Measurements from ENCODE around the gene MPZL3. TPM values are rescaled to one million over a fixed set of nuclear protein-coding genes. Genes with fewer than 3 reads are reported as not detected.

Gene MPZL3, protein sequence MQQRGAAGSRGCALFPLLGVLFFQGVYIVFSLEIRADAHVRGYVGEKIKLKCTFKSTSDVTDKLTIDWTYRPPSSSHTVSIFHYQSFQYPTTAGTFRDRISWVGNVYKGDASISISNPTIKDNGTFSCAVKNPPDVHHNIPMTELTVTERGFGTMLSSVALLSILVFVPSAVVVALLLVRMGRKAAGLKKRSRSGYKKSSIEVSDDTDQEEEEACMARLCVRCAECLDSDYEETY
- 3.6 and 5.4 TPM in 2 replicates for polyA plus RNA-seq
- polyA minus RNA-seq, result 5.8 and 6.8 TPM in 2 replicates

DNA sequence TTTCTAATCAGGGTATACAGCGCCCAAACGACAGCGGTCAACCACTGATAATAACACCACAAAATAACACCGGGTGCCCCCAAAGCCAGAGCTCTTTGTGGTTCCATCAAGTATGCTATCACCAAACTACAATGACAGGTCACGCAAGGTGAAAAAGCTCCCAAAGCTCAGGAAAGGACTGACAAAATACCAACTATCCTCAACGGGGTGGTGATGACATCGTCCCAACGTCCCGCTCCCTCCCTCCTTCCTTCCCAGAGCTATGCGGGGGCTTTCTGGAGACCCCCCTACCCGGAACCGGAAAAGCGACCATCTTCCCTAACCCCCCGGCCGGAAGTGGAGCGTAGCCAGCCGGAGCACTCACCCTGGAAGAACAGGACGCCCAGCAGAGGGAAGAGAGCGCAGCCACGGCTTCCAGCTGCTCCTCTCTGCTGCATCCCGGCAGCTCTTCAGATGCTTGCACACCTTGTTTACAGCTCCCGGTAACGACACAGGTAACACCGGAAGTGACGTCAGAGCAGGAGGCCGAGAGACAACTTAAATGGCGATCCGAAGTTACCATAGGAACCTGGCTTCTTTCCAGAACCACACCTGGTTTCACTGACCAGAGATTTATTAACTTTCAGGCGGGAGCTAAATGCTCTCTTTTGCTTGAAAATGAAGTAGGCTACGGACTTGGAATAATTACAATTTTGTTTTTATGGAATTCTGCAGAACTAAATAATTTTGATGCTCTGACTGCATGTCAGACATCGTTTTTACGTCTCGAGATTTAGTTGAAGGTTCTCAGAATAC lies at the start of gene MPZL3:
Gene MPZL3, minus strand, starts transcription at position 508 of the 795 bp plus-strand sequence. Its CDS starts 71 bp downstream, at position 437.
- Histone ChIP-seq H3K36me3 (ENCODE audit: insufficient read depth, low read length) (no peaks in the 10 kb centered on the region), H4K20me1 (ENCODE audit: insufficient read depth) (no peaks in the 10 kb centered on the region), H3K9ac (ENCODE audit: low read length) (peak within 1 kb of the TSS; percentile 80), H3K4me3 (ENCODE audit: low read length) (peak within 1 kb of the TSS; percentile 69), H3K79me2 (replicated peaks; ENCODE audit: insufficient read depth, low read length) (no peaks in the 10 kb centered on the region), H2AFZ (ENCODE audit: low read depth, low read length) (peak within 1 kb of the TSS; percentile 47), H3F3A (ENCODE audit: insufficient read depth, low read length, poor library complexity, severe bottlenecking) (no peaks in the 10 kb centered on the region), H3K27me3 (ENCODE audit: insufficient read depth, low read depth, low read length) (no peaks in the 10 kb centered on the region), H3K4me2 (ENCODE audit: low read length) (peak within 1 kb of the TSS; percentile 66), H3K9me3 (ENCODE audit: low read length) (no peaks in the 10 kb centered on the region), H3K9me2 (ENCODE audit: insufficient read depth, low read length) (no peaks in the 10 kb centered on the region), H3K27ac (ENCODE audit: low read length) (peak within 1 kb of the TSS; percentile 92)
- TF ChIP-seq RAD21 (conservative IDR thresholded peaks at IDR 0.05), result no peak
- TF ChIP-seq MXI1 (conservative IDR thresholded peaks at IDR 0.05; ENCODE audit: poor library complexity, severe bottlenecking), result no peak
- TF ChIP-seq EZH2 (IDR thresholded peaks at IDR 0.05; ENCODE audit: borderline replicate concordance, insufficient read depth, low read length, poor library complexity, severe bottlenecking), result no peak
- TF ChIP-seq, protein P1, sequence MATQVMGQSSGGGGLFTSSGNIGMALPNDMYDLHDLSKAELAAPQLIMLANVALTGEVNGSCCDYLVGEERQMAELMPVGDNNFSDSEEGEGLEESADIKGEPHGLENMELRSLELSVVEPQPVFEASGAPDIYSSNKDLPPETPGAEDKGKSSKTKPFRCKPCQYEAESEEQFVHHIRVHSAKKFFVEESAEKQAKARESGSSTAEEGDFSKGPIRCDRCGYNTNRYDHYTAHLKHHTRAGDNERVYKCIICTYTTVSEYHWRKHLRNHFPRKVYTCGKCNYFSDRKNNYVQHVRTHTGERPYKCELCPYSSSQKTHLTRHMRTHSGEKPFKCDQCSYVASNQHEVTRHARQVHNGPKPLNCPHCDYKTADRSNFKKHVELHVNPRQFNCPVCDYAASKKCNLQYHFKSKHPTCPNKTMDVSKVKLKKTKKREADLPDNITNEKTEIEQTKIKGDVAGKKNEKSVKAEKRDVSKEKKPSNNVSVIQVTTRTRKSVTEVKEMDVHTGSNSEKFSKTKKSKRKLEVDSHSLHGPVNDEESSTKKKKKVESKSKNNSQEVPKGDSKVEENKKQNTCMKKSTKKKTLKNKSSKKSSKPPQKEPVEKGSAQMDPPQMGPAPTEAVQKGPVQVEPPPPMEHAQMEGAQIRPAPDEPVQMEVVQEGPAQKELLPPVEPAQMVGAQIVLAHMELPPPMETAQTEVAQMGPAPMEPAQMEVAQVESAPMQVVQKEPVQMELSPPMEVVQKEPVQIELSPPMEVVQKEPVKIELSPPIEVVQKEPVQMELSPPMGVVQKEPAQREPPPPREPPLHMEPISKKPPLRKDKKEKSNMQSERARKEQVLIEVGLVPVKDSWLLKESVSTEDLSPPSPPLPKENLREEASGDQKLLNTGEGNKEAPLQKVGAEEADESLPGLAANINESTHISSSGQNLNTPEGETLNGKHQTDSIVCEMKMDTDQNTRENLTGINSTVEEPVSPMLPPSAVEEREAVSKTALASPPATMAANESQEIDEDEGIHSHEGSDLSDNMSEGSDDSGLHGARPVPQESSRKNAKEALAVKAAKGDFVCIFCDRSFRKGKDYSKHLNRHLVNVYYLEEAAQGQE (IDR thresholded peaks at IDR 0.05; ENCODE audit: borderline replicate concordance), result peak; percentile 38
- peak; percentile 64 for TF ChIP-seq EP300 (conservative IDR thresholded peaks at IDR 0.05; ENCODE audit: poor library complexity, severe bottlenecking)
- peak; percentile 79 for TF ChIP-seq TAF1 (IDR thresholded peaks at IDR 0.05; ENCODE audit: low read depth)
- TF ChIP-seq, protein P2, sequence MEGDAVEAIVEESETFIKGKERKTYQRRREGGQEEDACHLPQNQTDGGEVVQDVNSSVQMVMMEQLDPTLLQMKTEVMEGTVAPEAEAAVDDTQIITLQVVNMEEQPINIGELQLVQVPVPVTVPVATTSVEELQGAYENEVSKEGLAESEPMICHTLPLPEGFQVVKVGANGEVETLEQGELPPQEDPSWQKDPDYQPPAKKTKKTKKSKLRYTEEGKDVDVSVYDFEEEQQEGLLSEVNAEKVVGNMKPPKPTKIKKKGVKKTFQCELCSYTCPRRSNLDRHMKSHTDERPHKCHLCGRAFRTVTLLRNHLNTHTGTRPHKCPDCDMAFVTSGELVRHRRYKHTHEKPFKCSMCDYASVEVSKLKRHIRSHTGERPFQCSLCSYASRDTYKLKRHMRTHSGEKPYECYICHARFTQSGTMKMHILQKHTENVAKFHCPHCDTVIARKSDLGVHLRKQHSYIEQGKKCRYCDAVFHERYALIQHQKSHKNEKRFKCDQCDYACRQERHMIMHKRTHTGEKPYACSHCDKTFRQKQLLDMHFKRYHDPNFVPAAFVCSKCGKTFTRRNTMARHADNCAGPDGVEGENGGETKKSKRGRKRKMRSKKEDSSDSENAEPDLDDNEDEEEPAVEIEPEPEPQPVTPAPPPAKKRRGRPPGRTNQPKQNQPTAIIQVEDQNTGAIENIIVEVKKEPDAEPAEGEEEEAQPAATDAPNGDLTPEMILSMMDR (IDR thresholded peaks at IDR 0.05; ENCODE audit: poor library complexity, severe bottlenecking), result no peak
- no peak for TF ChIP-seq SMC3 (conservative IDR thresholded peaks at IDR 0.05; ENCODE audit: poor library complexity)
- peak; percentile 63 for TF ChIP-seq POLR2AphosphoS5 (IDR thresholded peaks at IDR 0.05)

DNA sequence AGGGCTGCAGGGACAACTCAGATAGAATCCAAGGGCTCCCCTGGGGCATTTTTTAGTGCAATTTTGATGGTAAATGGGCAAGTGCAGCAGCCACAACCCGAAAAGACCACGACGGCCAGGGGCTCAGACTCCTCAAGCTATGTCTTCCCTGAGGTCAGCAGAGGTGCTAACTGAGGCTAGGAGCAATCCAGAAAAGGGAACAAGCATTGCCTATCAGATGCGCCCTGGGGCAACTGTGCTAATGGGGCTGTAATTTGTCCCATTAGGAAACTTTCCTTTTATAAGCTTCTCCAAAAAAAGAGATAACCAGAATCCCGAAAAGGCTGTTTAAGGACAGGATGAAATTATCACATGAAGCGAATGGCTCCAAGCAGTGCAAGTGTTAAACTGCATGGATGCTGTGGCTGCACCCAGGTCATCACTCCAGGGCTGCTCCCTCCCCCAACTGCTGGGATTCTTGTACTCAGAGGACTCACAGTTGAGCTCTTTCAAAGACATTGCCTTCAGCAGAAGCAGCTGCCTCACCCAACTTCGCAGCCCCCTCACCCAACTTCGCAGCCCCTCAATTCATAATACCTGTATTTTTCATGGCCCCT lies 49.5 kb upstream of the MPZL3 start:
- no peak overlapping the region for H2AFZ ChIP-seq (ENCODE audit: low read depth, low read length)

More for the DNA sequence above, 49.5 kb upstream of the MPZL3 start:
- H3K9me2 ChIP-seq (ENCODE audit: insufficient read depth, low read length), result no peaks in the 10 kb centered on the region
- no peaks in the 10 kb centered on the region for H3K27me3 ChIP-seq (ENCODE audit: insufficient read depth, low read depth, low read length)
- H3K4me3 ChIP-seq (ENCODE audit: low read length), result no peak overlapping the region
- H3K9me3 ChIP-seq (ENCODE audit: low read length), result no peaks in the 10 kb centered on the region
- H3K27ac ChIP-seq (ENCODE audit: low read length), result no peak overlapping the region
- TF ChIP-seq SMC3 (conservative IDR thresholded peaks at IDR 0.05; ENCODE audit: poor library complexity), result no peak
- TF ChIP-seq RAD21 (conservative IDR thresholded peaks at IDR 0.05), result no peak
- TF ChIP-seq, protein P1 (IDR thresholded peaks at IDR 0.05; ENCODE audit: borderline replicate concordance), result no peak
- no peak for TF ChIP-seq POLR2AphosphoS5 (IDR thresholded peaks at IDR 0.05)
- TF ChIP-seq, protein P2 (IDR thresholded peaks at IDR 0.05; ENCODE audit: poor library complexity, severe bottlenecking), result no peak
- no peak for TF ChIP-seq MXI1 (conservative IDR thresholded peaks at IDR 0.05; ENCODE audit: poor library complexity, severe bottlenecking)
- no peak overlapping the region for H3K9ac ChIP-seq (ENCODE audit: low read length)
- no peaks in the 10 kb centered on the region for H3K36me3 ChIP-seq (ENCODE audit: insufficient read depth, low read length)
- H4K20me1 ChIP-seq (ENCODE audit: insufficient read depth), result no peaks in the 10 kb centered on the region
- no peaks in the 10 kb centered on the region for H3F3A ChIP-seq (ENCODE audit: insufficient read depth, low read length, poor library complexity, severe bottlenecking)
- no peaks in the 10 kb centered on the region for H3K79me2 ChIP-seq (replicated peaks; ENCODE audit: insufficient read depth, low read length)
- no peak overlapping the region for H3K4me2 ChIP-seq (ENCODE audit: low read length)

Measured in neural cell (in vitro differentiated cells).